ENCODE results near the gene URI1.
A peak's percentile ranks its signal among the peaks of the same experiment; 100 is the strongest.
"Not testable (repeated sequence)": the region's sequence is repeated elsewhere in the genome, so short reads cannot be mapped to it uniquely, and the experiment has no call there.

Gene URI1

GRCh38 chr19:30024091-30024490 lies 82.1 kb downstream of the URI1 start:
- no peak for DNase-seq (ENCODE audit: low read depth)

DNA sequence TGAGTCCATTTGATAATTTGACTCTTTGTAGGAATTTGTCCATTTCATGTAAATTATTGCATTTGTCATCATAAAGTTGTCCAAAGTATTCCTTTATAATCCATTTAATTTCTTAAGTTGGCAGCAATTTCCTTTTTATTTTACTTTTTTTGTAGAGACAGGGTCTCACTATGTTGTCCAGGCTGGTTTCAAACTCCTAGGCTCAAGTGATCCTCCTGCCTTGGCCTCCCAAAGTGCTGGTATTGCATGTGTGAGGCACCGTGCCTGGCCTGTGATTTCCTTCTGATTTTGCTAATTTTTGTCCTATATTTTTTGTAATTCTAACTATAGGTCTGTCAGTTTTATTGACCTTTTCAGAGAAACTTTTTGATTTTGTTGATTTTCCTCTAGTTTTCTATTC lies 84.9 kb downstream of the URI1 start:
- no peak for DNase-seq (ENCODE audit: low read depth)

- DNase-seq (ENCODE audit: low read depth) = no peak
Observed at GRCh38 chr19:30028118-30028991, 86.3 kb downstream of the URI1 start.

GRCh38 chr19:30028992-30029343 lies 86.9 kb downstream of the URI1 start:
- no peak for DNase-seq (ENCODE audit: low read depth)

- DNase-seq (ENCODE audit: low read depth) = peak; percentile 20
Observed at GRCh38 chr19:30029721-30030510, 87.9 kb downstream of the URI1 start.

DNA sequence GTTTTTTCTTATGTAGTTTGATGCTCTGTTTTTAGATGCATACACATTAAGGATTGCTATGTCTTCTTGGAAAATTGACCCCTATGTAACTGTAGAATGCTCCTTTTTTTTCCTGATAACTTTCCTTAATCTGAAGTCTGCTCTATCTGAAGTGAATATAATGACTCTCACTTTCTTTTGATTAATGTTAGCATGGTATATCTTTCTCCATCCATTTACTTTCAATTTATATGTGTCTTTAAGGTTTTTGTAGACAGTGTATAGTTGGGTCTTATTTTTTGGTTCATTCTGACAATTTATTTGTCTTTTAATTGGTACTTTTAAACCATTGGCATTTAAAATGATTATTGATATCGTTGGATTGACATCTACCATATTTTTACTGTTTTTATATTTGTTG lies 92.3 kb downstream of the URI1 start:
- no peak for DNase-seq (ENCODE audit: low read depth)

DNA sequence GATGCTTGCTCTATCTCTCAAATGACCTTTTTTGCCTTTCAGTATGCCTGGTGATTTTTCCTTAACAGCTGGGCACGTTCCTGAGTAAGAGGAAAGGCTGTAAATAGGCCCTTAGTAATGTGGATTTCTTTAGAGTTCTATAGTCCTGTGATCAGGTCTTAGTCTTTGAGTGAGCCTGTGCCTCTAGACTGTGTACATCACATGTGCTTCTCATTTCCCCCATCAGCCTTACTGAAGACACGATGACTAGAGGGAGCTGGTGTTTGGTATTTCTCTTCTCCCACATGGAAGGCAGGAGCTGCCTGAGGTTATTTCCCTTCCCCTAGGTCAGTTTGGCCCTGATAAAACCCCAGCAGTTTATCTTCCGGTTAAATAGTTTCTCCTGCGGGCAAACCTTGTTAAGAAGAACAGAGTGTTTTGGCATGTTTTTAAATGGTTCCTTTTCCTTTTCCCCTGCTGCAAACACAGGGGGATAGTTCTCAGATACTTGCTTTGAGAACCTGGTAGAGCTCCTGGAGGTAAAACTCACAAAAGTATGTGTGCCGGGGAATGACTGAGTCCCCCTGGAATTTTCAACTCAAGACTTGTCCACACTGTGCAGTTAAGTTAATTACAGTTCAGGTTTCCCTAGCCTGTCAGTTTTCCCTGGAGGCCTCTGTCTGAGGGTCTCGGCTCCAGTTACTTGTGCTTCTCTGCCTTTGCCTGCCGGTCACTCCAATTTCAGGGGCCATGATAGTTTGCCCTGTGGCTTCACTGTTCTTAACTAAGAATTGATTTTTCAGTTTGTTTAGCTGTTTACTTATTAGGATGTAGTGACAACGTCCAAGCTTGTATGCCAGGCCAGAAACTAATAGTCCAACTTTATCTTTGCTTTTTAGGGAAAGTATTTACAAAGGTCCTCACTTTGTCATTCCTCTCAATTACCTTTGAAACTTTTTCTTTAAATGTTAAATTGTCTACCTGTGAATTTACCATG lies 94.4 kb downstream of the URI1 start:
- peak; percentile 8 for DNase-seq (ENCODE audit: low read depth)

DNA sequence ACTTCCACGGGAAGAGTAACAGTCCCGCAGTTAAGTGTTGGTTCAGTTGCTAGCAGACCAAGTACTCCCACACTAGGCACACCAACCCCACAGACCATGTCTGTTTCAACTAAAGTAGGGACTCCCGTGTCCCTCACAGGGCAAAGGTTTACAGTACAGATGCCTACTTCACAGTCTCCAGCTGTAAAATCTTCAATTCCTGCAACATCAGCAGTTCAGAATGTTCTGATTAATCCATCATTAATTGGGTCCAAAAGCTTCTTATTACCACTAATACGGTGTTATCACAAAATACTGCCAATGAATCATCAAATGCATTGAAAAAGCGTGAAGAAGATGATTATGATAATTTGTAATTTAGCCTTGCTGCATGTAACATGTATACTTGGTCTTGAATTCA lies 95.8 kb downstream of the URI1 start:
- no peak for DNase-seq (ENCODE audit: low read depth)

DNA sequence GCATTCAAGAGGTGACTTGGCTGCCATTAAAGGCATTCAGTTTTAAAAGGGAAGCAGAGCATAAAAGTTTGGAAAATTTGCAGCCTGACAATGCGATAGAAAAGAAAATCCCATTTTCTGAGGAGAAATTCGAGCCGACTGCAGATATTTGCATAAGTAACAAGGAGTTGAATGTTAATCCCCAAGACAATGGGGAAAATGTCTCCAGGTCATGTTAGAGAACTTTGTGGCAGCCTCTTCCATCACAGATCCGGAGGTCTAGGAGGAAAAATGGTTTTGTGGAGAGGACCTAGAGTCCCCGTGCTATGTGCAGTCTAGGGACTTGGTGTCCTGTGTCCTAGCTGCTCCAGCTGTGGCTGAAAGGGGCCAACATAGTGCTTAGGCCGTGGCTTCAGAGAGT lies 99.9 kb downstream of the URI1 start:
- DNase-seq (ENCODE audit: low read depth) = not testable (repeated sequence)

DNA sequence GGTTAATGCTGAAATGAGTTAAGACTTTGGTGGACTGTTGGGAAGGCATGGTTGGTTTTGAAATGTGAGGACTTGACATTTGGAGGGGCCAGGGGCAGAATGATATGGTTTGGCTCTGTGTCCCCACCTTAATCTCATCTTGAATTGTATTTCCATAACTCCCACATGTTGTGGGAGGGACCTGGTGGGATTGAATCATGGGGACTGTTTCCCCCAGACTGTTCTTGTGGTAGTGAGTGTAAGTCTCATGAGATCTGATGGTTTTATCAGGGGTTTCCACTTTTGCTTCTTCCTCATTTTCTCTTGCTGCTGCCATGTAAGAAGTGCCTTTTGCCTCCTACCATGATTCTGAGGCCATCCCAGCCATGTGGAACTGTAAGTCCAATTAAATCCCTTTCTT lies 101.0 kb downstream of the URI1 start:
- DNase-seq (ENCODE audit: low read depth) = not testable (repeated sequence)

- DNase-seq (ENCODE audit: low read depth) = no peak
Observed at GRCh38 chr19:30044273-30045248, 102.5 kb downstream of the URI1 start.

DNA sequence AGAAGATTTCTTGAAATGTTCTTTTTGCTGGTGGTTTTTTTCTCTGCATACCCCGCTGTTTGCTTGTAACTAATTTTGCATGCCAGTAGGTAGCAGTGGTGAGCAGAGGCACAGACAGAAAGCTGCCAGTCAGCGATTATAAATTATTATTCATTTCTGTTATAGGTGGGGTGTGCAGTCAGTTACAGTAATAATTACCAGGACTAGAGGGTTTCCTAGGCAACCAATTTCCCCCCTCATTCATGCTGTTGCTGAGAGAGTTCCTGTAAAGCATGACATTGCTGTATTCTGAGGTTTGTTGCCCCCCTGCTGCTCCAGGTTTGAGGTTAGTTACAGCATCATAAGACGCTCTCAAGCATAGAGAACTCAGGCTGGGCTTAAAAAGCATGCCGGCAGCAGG lies 104.5 kb downstream of the URI1 start:
- no peak for DNase-seq (ENCODE audit: low read depth)

DNA sequence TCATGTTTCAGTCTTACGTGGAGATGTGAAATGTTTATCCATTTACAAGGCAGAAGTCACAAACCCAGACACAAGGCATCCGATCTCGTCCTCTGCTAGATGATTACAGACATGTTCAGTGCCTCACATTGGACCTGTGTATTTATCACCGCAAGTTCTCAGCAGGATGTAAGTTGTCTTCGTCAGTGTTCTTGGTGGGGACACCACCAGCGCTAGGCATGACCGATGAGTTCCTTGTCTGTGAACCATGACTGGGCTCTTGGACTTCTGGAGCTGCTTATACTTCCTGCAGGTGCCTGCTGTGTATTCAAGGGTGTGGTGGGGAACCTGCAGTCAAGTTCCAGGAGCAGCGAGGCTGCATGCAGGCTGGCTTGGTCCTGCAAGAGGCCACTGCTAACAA lies 105.4 kb downstream of the URI1 start:
- DNase-seq (ENCODE audit: low read depth) = no peak

GRCh38 chr19:30049226-30049625 lies 107.2 kb downstream of the URI1 start:
- no peak for DNase-seq (ENCODE audit: low read depth)

DNA sequence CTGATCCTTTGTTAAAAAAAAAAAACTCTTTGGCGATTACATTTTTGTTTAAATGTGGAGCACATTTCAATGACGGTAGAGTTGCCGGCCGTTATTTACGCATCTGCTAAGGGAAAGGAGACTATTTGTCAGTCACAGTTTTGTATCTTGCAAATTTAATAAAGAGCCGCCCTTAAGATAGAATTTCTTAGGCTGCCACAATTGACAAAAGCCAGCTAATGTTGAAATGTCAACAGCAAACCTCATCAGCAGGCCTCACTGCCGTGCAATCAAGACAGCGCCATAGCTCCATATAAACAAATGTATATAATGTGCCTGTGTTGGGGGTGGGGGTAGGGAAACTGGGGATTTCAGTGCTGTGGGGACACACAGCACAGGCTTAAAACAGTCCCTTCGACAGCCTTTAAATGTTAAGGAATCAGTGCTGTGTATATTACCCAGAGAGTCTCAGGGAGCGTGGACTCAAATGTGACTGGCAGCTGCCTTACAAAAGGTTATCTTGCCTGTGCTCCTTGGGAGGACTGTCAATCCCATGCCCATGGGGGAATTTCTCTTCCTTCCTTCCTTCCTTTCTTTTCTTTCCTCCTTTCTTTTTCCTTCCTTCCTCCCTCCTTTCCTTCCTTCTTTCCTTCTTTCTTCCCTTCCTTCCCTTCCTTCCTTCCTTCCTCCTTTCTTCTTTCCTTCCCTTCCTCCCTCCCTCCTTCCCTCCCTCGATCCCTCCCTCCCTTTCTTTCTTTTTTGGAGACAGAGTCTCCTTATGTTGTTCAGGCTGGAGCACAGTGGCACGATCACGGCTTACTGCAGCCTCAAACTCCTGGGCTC lies 108.0 kb downstream of the URI1 start:
- DNase-seq (ENCODE audit: low read depth) = no peak

DNA sequence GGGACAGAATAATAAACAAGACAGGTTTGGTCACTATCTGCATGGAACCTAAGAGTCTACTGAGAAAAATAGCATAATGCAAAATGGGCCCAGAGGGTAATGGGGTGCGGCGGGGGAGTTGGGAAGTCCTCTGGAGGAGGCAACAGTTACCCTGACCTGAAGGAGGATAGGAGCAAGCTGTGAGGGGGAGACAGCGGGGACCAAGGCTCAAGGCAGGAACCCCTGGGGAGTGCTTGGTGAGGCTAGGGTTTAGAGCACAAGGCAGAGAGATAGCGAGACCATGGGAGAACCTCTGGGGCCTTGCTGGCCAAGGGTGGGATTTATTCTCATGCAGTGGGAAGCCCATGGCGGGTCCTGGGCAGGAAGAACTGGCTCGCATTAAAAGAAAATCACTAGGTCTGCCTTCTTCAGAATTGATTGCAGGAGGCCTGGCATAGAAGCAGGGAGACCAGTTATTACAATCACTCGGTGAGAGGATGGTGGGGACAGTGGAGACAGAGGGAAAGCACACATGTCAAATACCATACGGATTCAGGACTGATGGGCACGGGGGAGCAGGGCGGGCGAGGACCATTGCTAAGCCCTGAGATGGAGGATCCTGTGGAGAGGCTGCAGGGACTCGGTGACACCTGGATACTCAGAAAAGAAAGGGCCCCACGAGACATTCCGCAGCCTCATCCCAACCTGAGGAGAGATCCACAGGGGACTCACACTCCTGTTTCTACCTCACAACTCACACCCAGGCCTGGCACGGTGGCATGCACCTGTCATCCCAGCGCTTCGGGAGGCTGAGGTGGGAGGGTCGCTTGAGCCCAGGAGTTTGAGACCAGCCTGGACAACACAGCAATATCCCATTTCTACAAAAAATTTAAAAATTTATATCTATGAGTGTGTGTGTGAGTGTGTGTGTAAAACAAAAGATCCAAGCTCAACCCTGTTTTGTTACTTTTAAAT lies 110.4 kb downstream of the URI1 start:
- DNase-seq (ENCODE audit: low read depth) = no peak

GRCh38 chr19:30053558-30053957 lies 111.5 kb downstream of the URI1 start:
- DNase-seq (ENCODE audit: low read depth) = no peak

GRCh38 chr19:30054210-30054609 lies 112.2 kb downstream of the URI1 start:
- DNase-seq (ENCODE audit: low read depth) = no peak

DNA sequence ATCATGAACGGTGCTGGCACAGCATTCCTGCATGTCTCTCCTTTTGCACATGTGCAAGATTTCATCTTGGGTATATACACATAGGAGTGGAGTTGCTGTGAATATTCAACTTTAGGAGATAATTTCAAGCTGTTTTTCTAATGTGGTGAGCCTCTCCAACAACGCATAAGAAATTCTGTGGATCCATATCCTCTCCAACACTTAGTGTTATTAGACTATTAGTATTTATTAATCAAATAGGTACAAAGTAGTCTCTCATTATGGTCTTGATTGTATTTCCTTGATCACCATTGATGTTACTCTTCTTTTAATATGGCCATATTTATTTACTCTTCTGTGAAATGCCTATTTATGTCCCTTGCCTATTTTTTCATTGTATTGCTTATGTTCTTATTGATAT lies 114.5 kb downstream of the URI1 start:
- DNase-seq (ENCODE audit: low read depth) = no peak
